ENCODE data around the gene ANKRD55.
"Not testable (repeated sequence)": the region's sequence is repeated elsewhere in the genome, so short reads cannot be mapped to it uniquely, and the experiment has no call there.

Gene ANKRD55

DNA sequence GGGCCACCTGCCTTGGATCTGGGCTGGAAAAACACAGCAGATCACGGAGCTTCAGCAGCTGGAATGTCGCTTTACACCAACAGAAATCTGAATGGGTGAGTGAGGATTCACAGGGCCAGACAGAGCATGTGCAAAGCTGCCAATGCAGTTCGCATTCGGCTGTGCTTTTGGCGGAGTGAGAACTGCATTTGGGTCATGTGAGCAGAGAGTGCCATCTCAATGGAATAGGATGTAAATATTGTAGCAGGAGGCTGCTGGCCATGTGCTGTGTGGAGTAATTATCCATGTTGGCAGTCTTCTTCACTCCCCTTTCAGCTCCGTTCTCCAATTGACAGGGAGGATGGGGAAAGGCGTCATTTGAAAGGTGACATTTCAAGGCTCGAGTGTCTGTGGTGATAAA, at the start of gene ANKRD55:
TSS of gene ANKRD55 (minus strand) at position 101 of the 400 bp plus-strand sequence. CDS start 417 bp downstream, outside the sequence.
- DNase-seq: peak; percentile 77

DNA sequence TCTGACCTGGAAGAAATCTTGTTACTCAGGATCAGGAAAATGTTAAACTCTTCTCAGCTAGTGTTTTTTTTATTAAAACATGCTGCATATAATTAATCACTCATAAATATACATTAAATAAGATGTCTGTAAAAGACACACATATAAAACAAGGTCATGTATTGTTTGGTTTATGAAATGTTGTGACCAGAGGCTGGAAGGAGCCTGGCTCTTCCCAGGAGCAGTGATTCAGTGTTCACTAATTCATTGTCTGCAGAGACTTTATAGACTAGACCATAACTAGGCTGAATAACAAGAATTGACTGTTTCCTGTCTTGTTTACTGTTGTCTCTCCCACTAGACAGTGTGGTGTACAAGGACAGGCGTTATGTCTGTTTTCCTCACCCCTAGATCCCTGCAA, 49.1 kb upstream of the ANKRD55 start:
- DNase-seq: no peak

DNA sequence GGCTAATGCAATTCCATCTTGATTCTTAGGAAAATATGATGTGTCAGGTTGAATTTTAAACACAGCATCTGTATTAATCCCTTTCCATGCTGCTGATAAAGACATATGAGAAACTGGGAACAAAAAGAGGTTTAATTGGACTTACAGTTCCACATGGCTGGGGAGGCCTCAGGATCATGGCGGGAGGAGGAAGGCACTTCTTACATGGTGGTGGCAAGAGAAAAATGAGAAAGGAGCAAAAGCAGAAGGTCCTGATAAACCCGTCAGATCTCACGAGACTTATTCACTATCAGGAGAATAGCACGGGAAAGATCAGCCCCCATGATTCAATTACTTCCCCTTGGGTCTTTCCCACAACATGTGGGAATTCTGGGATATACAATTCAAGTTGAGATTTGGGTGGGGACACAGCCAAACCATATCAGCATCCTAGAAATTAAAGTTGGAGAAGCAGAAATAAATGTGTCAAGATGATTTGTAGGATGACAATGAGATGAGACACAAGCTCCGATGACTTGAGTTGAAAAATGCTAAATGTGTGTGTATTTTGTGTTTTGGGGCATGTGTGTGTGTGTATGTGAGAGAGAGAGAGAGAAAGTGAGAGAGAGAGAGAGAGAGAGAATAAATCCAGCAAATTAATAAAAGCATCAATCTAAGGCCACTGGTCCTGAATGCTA, 48.5 kb upstream of the ANKRD55 start:
- DNase-seq: no peak

DNA sequence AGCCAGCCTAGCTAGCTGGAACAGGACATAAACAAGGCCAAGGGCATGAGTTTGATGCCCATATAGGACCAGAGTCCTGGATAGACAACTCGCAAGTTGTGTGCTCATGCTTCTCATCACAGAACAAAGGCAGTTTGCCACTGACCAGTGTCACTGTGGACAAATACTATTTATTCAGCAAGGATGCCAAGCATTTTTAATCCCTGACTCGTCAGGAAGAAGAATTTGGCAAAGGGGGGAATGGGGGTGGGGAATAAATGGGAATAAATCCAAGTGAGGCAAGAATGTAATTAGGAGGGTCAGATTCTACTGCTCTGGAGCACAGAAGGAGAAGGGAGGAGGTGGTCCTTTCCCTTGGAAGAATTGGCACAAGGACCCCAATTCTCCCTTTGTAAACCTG, 46.8 kb upstream of the ANKRD55 start:
- no peak for DNase-seq

DNA sequence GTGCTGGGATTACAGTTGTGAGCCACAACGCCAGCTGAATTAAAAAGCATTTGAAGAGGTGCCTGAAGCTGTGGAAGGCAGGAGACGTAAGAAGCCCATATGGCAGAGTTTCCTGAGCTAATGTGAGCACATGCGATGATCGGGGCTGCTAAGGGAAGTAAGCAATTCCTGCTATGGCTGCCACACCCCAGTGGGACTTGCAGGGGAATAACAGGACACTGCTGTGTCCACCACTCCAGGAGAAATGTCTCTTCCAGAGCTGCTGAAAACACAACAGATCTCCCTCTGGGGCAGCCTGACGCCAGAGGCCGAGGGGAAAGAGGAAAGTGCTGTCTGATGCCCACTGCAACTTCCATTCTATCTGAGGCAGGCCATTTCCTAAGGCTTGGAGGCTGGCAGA, 46.2 kb upstream of the ANKRD55 start:
- no peak for DNase-seq

DNA sequence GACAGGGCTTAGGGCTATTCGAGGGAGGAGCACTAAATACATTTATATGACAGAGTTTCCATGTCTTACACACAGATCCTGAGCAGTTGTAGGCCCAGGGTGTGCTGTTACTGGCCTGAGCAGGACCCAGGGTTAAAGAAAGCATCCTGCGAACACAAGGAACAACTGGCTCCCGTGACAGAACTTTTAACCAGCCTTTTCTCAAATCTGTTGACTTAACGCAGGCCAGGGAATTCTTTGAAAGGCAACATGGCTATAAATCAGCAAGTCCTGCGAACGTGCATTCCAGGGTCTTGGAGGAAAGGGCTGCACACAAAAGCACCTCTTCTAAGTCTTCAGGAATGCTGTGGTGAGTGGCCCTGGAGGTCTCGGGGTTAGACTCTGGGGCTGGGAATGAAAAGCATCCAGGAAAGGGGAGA, 45.2 kb upstream of the ANKRD55 start:
- DNase-seq: no peak

DNA sequence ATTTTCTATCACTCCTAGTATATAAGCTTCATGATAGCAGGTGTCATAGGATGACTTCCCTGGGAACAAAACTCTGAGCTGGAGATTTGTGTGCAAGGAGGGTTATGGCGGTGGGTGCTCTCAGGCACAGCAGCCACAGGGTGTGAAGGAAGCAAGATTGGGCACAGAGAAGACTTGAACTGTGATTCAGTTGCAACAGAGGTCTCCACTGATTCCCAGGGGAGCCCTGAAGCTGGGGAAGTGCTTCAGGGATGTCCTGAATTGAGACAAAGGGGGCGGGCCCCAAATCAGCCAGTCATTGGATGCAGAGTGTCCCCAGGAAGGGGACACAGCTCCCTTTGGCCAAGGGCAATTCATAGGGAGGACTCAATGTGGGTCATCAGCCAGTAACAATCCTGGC, 44.4 kb upstream of the ANKRD55 start:
- no peak for DNase-seq

DNA sequence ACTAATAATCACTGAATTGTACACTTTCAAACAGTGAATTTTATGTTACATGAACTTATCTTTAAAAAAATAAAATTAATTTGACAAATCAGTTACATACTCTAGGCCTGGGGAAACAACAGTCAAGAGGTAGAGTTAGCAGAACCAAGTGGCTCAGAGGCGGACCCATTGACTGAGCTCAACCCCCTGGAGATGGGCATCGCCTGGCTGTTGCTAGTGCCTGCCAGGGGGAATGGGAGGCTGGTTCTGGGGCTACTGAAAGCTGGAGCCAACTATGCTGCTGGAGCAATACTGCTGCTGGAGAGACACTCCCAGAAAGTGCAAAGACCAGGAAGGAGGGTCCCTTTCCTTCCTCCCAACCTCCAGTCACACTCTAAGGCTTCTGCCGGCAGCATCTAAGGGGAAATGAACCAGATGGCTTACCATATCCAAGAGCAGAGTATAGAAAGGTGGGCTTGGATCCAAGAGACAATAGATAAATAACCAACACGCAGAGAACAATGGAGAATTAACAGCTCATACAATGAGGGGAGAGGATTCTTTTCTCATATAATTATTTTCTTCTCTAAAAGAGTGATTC, 40.3 kb upstream of the ANKRD55 start:
- peak; percentile 9 for DNase-seq

DNA sequence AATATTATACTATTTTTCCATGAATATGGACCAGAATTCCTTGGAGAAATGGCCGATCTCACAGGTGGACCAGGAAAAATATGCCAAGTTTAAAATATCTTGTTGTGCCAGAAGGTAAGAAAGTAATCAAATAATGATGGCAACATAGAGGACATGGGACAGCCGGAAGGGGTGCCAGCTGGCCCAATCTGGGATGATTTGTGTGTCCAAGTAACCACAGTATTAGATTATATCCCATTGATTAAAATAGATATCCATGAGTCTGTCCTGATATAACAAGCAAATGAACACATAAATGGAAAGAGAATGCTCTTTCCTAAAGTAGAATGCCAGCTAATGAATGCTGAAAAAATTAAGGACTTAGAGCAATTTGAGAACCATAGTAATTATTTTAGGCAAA, 39.6 kb upstream of the ANKRD55 start:
- no peak for DNase-seq

DNA sequence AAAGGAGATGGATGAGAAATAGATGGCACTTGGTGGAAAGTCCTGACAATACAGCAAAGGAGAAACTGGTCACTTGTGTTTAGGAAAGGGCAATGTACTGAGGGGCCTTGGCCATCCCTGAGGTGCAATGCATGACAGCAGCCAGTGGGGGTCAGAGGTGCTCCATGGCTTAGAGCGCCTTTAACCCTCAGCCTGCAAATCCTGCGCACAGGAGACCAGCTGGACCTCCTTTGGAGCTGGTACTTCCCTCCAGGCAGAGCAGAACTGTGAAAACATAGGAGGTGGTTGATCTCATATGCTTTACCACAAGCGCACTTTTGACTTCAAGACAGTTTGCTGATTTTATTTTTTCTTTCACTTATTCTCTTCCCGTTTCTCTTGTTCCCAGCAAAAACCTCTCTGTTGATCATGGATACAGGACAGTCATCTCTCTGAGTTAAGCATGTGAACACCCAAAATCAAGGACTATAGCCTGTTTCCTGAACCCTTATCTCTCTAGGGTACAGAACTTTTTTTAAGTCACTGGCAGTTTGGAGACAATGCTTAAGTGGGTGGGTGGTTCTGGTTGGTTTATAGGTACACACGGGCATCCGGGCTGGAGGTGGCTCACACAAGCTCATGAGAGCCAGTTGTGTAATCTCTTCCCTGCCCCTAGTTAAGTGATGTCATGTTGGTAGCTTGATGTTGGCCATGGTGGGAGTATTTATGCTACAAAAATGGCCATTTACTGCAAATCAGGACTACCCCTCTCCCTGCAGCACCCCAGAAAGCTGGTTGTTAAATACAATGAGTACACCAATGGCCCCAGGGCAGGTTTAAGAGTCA, 37.6 kb upstream of the ANKRD55 start:
- DNase-seq: peak; percentile 75

DNA sequence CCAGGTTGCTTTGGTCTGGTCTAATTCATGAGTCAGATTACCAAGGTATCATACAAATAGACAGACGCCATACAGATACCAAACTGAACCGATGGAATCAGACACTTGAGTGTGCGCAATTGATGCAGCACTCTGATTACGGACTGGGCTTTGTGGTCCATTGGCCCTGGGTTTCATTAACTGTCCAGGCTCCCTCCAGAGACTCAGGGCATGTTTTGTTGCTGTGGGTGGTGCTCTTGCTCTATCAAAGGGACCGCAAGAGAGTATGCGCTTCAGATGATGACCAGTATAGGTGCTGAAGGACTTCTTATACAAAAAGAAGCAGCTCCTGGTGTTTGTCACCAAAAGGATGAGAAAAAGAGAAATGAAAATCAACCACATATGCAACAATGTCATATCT, 36.9 kb upstream of the ANKRD55 start:
- no peak for DNase-seq

DNA sequence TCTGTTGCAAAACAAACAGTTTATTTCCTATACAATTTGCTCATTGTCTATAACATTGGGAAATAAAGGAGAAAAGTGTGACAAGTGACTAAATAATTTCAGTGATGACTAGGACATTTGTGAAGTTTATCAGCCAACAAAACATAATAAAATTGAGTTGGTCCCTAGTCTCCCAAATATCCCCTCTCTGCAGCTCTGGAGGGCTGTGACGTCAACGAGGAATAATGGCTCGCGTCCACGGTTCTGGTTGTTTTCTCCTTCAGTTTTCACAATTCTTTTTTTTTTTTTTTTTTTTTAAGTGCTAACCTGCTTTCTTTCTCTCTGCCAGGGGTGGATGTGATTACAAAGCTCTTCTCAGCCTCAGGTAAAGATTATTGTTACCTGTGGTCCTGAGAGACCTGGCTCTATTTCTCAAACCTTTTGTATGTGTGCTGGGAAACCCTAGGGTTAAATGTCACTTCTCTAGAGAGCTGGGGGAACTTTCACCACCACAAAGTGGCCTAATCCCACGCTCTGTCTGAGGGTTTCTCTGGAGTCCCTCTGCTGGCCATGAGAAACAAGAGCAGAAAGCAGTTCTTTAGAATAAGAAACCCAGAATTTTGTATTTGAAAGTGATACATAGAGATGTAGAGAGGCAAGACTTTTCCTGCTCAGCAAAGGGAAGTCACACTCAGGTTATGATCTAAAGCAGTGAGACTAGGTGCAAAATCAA, 36.2 kb upstream of the ANKRD55 start:
- no peak for DNase-seq

DNA sequence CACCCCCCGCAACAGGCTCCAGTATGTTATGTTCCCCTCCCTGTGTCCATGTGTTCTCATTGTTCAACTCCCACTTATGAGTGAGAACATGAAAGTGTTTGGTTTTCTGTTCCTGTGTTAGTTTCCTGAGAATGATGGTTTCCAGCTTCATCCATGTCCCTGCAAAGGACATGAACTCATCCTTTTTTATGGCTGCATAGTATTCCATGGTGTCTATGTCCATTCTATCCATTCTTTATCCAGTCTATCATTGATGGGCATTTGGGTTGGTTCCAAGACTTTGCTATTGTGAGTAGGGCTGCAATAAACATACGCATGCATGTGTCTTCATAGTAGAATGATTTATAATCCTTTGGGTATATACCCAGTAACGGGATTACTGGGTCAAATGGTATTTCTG, 35.6 kb upstream of the ANKRD55 start:
- DNase-seq: not testable (repeated sequence)

DNA sequence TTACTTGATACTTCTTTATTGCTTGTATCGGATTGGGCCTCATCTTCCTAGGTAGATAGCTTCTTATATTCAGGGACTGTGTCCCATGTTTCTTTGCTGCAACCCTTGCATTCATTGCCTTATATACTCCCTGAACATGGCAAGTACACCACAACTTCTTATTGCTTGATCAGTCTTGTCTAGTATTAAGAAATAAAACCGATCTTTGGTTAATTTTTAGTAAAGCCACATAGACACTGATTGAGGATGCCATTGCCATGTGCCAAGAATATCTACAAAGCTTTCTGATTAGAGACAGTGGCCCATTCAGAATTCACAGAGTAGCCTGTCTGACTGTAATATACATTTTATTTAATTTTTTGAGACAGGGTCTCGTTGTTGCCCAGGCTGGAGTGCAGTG, 34.7 kb upstream of the ANKRD55 start:
- DNase-seq: no peak

DNA sequence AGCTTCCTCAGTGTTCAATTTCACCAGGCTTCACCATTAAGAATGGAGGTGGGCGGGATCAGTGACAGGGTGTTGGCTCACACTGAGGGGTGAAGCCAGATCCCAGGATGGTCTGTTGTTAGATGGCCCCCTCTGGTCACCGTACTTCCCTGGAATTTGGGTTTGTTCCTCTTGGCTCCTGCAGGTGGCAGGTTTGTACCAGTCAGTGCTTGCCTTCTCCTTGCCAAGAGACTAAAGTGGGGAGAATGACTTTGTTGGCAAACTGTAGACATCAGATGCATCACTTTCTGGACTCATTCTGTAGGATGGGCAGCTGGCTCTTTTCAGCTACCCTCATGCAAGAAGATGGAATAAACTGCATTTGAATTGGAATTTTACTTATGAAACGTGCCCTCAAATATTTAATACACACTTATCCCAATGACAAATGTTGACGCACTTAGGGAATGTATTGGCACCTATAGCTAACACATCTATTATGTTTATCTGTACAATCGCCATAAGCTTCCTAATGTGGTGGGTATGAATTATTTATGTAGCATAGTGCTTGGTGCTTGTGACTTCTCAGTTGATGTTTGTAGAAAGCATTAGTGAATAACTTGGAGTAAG, 31.4 kb upstream of the ANKRD55 start:
- peak; percentile 16 for DNase-seq

DNA sequence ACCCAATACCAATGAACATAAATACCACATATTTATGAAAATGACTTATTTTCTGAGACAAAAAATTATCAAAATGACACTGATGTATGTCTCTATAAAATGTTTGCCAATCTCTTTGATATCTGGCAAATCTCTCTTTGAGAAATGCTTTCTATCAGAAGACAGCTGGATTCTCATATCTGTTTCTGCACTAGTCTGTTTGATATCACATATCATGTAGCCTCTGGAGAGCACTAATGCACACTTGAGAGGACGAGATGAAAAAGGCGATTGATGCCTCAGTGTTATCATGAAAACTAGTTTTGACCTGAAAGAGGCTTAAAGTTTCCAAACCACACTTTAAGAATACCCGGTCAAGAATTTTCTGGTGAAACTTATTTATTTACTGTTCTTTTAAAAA, 29.1 kb upstream of the ANKRD55 start:
- no peak for DNase-seq

DNA sequence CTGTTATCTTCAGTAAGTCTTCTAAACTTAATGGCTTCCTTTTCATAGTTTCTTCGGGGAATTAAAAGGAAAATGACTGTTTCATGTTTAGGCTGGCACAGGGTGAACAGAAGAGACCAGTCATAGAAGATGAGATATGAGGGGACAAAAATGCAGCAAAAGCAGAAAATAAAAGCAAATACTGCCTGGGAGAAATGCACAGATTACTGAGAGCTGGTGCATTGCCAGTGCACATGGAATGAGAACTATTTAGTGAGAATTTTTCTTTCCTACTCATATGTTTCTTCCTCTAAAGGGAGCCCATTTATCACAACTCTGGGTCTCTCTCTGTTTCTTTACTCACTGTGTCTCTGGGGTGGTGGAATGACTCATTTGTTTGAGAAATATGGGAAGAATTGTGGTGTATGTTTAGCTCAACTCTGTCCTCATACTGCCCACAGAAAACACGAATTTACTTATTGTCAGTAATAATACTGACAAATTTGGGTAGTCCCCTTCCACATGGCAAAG, 25.9 kb upstream of the ANKRD55 start:
- no peak for DNase-seq

DNA sequence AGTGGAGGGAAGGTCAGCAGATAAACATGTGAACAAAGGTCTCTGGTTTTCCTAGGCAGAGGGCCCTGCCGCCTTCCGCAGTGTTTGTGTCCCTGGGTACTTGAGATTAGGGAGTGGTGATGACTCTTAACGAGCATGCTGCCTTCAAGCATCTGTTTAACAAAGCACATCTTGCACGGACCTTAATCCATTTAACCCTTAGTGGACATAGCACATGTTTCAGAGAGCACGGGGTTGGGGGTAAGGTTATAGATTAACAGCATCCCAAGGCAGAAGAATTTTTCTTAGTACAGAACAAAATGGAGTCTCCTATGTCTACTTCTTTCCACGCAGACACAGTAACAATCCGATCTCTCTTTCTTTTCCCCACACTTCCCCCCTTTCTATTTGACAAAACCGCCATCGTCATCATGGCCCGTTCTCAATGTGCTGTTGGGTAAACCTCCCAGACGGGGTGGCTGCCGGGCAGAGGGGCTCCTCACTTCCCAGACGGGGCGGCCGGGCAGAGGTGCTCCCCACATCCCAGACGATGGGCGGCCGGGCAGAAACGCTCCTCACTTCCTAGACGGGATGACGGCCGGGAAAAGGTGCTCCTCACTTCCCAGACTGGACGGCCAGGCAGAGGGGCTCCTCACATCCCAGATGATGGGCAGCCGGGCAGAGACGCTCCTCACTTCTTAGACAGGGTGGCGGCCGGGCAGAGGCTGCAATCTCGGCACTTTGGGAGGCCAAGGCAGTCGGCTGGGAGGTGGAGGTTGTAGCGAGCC, 24.8 kb upstream of the ANKRD55 start:
- not testable (repeated sequence) for DNase-seq

DNA sequence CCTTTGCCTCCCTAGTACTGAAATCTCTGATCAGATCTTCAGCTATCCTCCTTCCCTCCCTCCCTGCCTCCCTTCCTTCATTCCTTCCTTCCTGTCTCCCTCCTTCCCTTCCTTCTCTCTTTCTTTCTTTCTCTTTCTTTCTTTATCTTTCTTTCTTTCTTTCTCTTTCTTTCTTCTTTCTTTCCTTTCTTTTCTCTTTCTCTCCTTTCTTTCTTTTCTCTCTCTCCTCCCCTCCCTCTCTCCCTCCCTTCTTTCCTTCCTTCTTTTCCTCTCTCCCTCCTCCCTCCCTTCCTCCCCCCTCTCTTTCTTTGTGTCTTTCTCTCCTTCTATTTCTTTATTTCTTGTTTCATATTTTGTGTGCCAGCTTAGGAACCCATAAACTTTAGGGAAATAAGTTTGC, 23.9 kb upstream of the ANKRD55 start:
- DNase-seq: no peak

DNA sequence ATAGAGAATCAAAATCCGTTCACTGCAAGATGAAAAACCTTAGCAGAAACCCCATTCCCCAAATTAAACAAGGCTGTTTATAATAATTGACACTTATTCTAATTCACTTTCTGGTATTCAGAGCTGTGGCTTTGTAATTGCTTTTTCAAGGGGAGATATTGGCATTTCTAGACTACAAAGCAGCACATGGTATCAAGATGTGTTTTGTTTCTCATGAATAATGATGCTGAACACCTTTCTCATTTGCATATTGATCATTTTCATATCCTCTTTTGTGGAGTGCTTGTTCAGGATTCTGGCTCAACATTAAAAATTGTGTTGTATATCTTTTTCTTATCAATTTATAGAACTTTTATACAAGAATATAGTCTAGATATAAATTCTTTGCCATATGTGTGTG, 22.4 kb upstream of the ANKRD55 start:
- no peak for DNase-seq

DNA sequence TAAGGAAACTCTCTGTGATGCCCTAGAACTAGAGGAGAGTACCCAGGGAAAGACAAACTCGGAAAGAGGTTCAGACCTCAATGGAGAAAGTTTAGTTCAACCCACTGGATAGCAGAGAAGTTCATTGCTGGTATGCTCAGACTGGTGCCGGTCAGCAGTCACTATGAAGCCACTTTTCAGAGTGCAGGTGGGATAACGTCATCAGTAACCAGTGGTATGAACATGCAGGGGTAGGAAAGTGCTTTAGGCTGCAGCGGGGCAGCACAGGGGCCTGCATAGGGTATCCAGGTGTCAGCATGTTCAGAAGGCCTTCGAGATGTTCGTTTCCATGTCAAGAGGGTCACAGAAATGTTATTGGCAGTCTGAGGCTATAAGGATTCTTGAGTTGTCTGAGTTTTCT, 20.8 kb upstream of the ANKRD55 start:
- DNase-seq: no peak

DNA sequence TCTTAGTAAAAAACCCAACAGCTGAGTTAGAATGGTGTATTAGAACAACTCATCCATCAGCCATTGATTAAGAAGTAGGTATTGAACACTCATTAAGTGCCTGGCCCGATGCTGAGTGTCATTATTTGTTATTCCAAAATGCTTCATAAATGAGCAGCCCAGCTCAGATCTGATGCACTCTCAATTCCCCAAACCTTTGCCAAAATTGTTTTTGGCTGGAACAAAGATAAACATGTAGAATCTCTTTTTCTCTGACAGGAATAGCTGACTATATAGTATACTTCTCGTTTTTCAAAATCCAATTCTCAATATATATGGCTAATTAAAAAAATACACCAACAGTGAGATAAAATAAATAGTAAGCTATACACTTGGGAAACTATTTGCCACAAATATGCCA, 20.0 kb upstream of the ANKRD55 start:
- DNase-seq: no peak

Data from NCI-H345 (cell line).